Fibroblast of upper back skin (primary cell): Measurements from ENCODE around the gene GPC6.

Experiments used
- DNase-seq: peaks from one replicate; pipeline ENCODE4 v3.0.0-alpha.2; 2013

The GPC6 gene

GRCh38 chr13:94143624-94144350 is 917.2 kb downstream of the GPC6 start:
- no peak for DNase-seq

- no peak for DNase-seq
These were observed 919.4 kb downstream of the GPC6 start for GRCh38 chr13:94145966-94146365.

- no peak for DNase-seq
These were observed 927.0 kb downstream of the GPC6 start for GRCh38 chr13:94153586-94153985.

DNA sequence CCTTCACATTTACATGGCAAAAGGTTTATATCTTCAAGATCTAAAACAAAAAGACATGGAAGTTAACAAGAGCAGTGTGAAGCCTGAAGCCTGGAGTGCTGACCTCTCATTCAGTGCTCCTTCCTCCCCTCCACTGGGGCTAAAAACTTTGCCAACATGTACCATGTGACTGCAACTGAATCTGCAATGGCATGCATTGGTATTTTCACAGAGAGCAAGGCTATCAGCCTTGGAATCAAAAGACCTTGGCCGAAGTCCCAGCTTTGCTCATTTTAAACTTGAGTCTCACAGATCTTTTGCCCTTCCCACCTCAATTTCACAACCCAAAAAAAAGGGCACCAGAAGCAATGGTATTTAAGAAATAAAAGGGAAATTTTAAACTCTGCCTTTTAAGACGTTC is 927.8 kb downstream of the GPC6 start:
- DNase-seq = peak; percentile 53

DNA sequence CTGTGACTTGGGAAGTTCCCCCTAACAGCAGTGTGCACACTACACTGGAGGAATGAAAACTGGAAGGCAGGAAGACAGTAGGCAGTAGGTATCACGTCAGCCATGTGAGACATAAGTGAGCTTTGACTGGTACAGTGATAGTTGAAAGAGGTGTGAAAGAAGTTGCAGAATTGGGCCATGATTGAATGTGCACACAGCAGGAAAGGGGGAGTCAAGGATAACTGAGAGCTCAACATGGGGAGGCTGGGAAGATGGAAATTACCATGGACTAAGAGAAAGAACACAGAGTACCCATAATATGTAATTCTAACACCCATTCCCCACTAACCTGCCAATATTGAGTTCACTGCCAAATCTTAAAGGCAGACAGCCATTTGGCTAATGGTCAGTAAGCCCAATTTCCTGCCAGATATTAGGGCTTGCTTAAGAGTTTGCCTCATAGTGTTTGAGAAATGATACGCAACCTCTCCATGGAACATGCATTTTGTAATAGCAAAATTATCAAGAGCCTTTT is 931.2 kb downstream of the GPC6 start:
- no peak for DNase-seq

DNA sequence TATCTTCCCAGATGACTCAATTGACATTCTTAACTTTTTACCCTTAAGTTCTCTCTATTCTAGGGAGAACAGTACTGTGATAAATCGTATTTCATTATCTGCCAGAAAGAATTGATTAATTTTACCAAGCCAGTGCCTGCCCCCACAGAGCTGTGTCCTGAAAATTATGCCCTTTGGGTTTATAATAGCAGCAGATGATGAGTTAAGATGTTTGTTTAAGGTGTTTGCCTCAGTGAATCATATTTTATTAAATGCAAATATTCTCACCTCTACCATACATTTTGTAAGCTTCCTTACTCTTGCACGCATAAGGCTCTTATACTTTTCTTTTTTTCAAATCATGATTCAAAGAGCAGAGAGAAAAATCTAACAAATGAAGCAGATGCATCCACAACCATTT is 934.3 kb downstream of the GPC6 start:
- DNase-seq = no peak

DNA sequence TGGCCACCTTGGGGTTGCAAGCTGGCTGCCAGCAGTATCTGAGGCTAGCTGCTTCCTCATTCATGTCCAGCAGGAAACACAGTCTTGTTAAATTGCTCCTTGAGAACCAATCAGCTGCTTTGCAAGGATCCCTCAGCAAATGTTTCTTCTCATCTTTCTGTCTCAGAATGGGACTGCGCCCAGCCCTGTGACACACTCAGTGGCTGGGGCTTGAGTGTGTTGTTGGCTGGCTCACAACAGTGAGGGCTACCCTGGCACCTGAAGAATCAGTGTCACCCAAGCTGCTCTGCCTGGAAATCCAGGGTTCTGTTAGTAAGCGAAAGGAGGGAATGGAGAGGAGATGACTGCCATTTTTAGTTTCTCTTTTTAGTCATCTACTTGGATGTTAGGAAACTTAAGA is 935.7 kb downstream of the GPC6 start:
- DNase-seq = no peak

- DNase-seq = no peak
These were observed 936.9 kb downstream of the GPC6 start for GRCh38 chr13:94163535-94163934.

DNA sequence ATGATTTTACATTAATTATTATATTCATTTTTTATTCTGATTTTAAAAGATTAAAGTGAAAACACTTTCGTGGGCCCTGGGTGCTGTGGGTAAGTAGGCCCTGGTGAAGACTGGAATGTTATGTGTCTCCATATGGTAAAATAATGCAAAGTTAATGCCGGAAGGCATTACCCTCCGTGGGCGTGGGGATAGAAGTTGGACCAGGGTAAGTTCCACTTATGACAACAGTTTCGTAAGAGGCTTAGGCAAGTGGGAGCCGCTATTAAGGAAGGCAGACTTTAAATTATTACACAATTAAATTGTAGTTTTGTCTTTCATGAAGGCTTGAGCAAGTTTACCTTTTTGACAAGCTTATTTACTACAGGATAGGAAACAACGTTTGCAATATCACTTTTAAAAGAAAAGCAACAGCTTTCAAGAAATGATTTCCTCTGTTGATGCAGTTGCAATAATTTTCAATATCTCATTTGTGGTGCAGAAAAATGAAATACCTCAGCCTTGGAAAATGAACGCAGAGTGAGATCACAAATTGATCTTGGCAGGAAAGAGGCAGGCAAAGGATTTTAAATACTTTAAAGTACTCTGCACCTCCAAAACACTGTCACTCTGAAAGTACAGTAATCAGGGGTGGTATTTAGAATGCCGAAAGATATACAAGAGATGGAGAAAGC is 942.3 kb downstream of the GPC6 start:
- DNase-seq = peak; percentile 56

DNA sequence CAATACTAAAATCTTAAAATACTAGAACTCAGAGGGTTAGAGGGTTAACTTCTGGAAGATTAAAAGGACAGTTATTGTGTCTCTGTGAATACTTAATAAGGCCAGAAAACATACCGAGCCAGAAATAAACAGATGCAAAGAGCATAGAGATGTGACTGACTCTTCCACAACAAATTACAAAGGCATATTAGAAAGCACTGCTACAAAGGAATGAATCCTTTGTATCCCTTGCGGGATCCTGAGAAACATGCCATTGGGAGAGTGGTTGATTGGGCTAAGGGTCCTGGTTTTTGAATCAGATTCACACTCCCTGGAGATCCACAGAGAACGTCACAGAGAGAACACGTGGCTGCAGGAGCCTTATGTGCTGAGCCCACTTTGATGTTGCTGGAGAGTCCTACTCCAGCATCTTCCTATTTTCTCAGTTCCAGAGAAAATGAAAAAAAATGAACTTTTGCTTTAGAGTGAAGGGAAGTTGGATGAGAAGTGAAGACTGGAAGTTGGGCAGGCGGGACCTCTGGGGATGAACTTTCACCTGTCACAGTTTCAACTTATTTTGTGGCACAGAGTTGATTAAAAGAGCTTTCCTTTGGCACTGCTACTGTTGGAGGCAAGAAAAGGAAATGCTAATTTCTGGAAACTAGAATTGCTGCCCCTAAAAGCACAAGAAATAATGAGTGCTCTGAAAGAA is 943.0 kb downstream of the GPC6 start:
- DNase-seq = no peak

DNA sequence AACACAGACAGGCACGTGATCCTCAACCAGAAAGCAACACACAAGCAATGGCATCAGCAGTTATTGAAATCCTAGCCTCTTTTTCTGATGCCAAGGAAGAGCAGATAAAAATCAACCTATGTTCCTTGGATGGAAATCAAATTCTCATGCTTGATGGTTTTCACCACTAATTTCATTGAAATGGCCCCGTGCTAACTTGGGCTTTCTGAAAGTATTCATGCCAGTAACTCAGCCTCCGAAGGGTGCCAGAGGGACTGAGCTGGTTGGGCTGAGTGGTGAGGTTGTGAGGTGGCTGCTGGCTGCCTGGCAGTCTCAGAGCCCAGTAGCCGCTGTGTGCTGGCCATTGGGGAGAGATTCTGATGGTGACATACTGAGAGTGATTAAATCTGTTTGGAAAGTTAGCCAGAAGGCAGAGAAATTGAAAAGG is 943.6 kb downstream of the GPC6 start:
- no peak for DNase-seq

DNA sequence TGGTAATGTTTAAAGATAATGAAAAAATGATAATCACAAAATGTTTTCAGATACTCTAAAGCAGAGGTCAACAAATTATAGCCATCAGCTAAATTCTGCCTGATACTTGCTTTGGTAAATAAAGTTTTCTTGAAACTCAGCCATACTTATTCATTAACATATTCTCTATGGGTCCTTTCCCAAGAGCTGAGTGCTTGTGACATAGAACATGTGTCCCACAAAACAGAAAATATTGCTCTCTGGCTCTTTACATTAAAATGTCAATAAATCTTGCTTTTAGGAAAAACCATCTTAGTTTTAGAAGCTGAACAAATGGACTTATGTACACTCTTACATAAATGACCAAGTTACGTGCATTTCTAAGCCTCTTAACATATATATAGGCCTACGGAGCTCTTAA is 945.8 kb downstream of the GPC6 start:
- DNase-seq = no peak

DNA sequence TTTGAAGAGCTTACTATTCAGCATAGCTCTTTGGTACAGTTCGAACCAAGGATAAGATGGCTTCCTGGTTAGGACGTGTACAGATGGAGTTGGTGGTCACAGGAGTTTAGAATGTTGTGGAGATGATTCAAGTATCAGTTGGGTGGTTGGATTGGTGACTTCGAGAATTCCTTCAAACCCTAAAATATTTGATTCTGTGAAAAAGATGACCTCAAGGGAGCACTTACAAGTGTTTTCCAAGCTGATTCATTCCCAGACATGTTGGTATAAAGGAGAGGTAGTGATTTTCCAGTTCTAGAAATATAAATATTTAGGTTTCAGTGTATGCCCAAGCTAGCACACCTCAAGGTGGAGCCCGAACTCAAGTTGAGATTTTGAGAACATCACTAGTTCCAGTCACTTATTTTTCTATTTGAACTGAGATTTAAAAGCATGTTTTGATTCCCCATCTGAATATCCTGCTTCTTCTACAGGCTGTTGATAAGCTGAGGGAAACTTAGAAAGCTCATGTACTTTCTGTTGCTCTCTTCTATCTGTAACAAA is 946.8 kb downstream of the GPC6 start:
- peak; percentile 89 for DNase-seq

- DNase-seq = no peak
These were observed 947.4 kb downstream of the GPC6 start for GRCh38 chr13:94174009-94174408.

DNA sequence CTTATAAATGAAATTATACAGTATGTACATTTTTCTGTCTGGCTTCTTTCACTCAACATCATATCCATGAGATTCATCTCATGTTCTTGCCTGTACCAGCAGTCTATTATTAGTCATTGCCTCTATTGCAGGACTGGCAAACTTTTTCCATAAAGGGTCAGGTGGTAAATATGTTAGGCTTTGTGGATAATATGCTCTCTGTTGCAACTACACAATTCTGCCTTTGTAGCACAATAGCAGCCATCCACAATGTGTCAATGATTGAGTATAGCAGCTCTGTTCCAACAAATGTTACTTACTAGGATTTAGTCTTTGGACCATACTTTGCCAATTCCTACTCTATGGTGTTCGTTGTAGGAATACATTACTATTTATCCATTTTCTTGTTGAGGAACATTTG is 948.5 kb downstream of the GPC6 start:
- no peak for DNase-seq

GRCh38 chr13:94176561-94176960 is 950.0 kb downstream of the GPC6 start:
- peak; percentile 85 for DNase-seq

GRCh38 chr13:94177041-94177440 is 950.4 kb downstream of the GPC6 start:
- DNase-seq = no peak

- no peak for DNase-seq
These were observed 952.1 kb downstream of the GPC6 start for GRCh38 chr13:94178625-94179244.

DNA sequence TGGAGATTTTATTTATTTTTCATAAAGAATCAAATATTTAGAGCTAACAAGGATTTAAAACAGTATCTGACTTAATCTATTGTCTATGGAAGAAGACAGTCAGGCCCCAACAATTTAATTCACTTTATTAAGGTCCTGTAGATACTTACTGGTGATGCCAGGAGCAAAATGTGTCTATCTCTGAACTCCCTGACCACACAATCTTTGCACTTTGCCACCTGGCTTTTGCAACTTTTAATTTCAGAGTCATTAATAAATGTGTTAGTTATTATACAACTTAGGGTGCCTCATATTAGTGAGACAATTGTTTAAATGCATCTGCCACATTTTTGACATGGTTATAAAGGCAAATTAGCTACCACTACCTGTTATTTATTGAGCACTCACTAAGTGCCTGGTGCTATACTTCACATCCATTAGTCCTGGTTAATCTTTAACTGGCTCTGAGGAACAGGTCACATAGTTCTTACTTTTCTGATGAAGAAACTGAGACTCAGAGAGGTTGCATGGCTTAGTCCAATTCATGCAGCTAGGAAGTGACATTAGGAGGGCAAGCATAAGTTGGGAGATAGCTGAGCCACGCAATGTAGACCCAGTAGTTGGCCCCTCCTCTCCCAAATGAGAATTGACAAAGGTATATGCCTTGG is 955.0 kb downstream of the GPC6 start:
- DNase-seq = no peak

DNA sequence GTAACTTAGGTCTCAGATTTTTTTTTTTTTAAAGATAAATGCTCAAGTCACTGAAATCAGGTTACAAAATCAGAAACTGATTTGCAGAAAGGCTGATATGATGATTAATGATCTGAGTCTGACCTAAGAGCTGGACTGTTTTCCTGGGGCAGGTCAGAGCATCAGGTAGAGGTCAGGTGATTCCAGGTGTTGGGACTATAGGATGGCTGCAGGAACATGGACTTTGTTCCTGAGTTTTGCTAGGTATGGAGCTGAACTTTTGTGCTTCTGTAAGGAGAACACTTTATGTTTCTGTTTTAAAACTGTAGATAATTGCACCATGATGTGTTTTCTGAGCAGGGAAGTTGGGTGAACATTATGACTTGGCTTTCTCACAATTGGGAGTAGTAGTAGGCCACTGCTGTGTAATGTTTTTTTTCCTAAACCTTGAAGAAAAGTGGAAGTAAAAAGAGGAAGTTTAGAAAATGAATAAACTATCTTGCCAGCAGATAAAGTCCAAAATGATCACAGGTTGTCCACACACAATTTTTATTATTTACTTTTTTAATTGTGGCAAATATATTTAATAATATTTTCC is 955.7 kb downstream of the GPC6 start:
- DNase-seq = no peak

- no peak for DNase-seq
These were observed 959.9 kb downstream of the GPC6 start for GRCh38 chr13:94186470-94186869.

GRCh38 chr13:94188201-94188854 is 961.7 kb downstream of the GPC6 start:
- DNase-seq = no peak
